GM19099 (cell line): ENCODE data around the gene GRIK4.

Experiments used
- POLR2A ChIP-seq: IDR thresholded peaks from 3 replicates; pipeline ENCODE4 v1.6.1; 2011; ENCODE audit warnings: low read depth; ENCODE audit not compliant: insufficient read length; ENCODE audit errors: extremely low read depth

Gene GRIK4

GRCh38 chr11:120871194-120871593 is 359.6 kb downstream of the GRIK4 start:
- TF ChIP-seq POLR2A = no peak

GRCh38 chr11:120871924-120872323 is 360.4 kb downstream of the GRIK4 start:
- no peak for TF ChIP-seq POLR2A

GRCh38 chr11:120873966-120874735 is 362.6 kb downstream of the GRIK4 start:
- TF ChIP-seq POLR2A = no peak

- TF ChIP-seq POLR2A = no peak
These were observed 364.4 kb downstream of the GRIK4 start for GRCh38 chr11:120875986-120876385.

- TF ChIP-seq POLR2A = no peak
These were observed 366.3 kb downstream of the GRIK4 start for GRCh38 chr11:120877746-120878365.

- no peak for TF ChIP-seq POLR2A
These were observed 367.2 kb downstream of the GRIK4 start for GRCh38 chr11:120878781-120879180.

GRCh38 chr11:120880498-120881175 is 369.1 kb downstream of the GRIK4 start:
- TF ChIP-seq POLR2A = no peak

- no peak for TF ChIP-seq POLR2A
These were observed 370.0 kb downstream of the GRIK4 start for GRCh38 chr11:120881596-120881995.

GRCh38 chr11:120882175-120882574 is 370.6 kb downstream of the GRIK4 start:
- no peak for TF ChIP-seq POLR2A

GRCh38 chr11:120883404-120884080 is 372.0 kb downstream of the GRIK4 start:
- no peak for TF ChIP-seq POLR2A

- TF ChIP-seq POLR2A = no peak
These were observed 372.8 kb downstream of the GRIK4 start for GRCh38 chr11:120884154-120885020.

- no peak for TF ChIP-seq POLR2A
These were observed 379.2 kb downstream of the GRIK4 start for GRCh38 chr11:120890609-120891320.

- no peak for TF ChIP-seq POLR2A
These were observed 382.1 kb downstream of the GRIK4 start for GRCh38 chr11:120893440-120894201.
